Activated CD4-positive, CD25-positive, alpha-beta regulatory T cell treated with anti-CD3 and anti-CD28 coated beads, Interleukin-2, amount 50 U/mL, for 72 hours (primary cell): Measurements from ENCODE around the gene AGPAT4.
"Not testable (repeated sequence)": the region's sequence is repeated elsewhere in the genome, so short reads cannot be mapped to it uniquely, and the experiment has no call there.

Experiments used
- DNase-seq: peaks from one replicate; pipeline ENCODE4 v3.0.0; 2021

AGPAT4 gene

GRCh38 chr6:161273752-161274487, at the start of gene AGPAT4:
AGPAT4 (minus strand) TSS chr6:161274061; CDS start chr6:161232213, 41,848 bp downstream.
- DNase-seq: peak; percentile 50

DNA sequence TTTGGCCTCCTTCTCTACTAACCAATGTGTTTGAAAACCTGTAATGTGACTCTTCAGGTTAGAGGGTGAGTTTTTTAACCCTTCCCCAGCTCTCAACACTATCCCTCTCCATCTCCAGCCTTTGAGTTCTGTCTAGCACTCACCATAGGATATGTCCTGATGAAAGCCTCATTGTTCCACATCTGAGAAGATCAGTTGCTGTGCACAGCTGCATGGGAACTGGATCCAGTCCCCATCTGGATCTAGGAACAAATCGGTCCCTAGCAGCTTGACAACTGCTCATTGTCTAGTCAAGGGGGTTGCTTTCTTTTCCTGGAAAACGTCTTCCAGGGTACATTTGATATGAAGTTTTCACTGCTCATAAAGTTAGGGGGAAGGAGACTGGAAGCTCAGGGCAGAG, 45.4 kb upstream of the AGPAT4 start:
- DNase-seq: no peak

DNA sequence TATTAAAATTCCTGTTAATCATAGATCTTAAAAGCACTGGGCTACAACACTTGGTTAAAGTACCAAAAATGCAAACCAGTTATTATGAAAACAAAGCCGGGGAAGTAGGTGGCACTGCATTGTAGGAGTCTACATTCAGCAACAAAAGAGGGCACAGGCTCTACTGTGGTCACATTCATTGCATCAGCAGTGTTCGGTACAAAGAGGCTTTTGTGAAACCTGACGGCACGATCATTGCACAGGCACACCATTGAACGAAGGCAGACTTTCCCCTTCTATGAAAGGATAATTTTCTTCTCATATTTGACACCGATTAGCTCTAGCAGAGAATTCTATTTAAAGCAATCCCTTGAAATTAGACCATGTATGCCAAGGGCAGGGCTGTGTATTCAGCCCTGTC, 44.6 kb upstream of the AGPAT4 start:
- no peak for DNase-seq

DNA sequence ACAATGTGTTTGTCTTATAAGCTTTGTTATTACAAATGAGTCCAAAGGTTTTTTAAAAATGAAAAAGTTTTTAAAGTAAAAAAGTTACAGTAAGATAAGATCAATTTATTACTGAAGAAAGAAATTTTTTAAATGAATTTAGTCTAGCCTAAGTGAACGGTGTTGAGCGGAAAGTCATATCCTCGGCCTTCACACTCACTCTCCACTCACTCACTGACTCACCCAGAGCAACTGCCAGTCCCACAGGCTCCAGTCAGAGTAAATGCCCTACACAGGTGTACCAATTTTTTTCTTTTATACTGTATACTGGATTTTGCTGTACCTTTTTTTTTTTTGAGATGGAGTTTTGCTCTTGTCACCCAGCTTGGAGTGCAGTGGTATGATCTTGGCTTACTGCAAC, 42.7 kb upstream of the AGPAT4 start:
- DNase-seq: no peak

- not testable (repeated sequence) for DNase-seq
These were observed 41.5 kb upstream of the AGPAT4 start for GRCh38 chr6:161315246-161315917.

- not testable (repeated sequence) for DNase-seq
These were observed 40.8 kb upstream of the AGPAT4 start for GRCh38 chr6:161314541-161315245.

DNA sequence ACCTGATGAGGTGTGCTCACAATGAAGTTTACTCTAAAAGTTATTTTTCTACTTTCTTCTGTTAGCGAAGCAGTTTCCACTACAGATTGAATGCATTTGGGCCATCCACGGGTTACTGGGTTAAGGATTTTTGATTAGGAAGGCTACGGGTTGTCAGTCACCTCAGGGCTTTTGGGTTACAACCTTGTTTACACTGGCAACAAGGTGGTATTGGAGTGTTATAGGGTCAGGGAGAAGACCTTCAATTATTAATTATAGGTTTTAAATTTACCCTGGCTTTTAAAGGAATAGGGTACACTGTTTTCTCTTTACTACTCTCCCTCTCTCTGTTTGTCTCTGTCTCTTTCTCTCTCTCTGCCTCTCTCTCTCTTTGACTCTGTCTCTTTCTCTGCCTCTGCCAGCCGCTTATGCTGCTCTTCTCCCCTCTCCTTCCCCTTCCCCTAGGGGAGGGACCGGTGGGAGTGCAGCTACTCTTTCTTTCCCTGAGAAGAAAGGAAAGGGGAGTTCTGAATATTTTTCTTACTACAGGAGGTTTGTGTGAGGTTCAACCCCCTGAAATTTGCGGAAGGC, 40.2 kb upstream of the AGPAT4 start:
- no peak for DNase-seq

DNA sequence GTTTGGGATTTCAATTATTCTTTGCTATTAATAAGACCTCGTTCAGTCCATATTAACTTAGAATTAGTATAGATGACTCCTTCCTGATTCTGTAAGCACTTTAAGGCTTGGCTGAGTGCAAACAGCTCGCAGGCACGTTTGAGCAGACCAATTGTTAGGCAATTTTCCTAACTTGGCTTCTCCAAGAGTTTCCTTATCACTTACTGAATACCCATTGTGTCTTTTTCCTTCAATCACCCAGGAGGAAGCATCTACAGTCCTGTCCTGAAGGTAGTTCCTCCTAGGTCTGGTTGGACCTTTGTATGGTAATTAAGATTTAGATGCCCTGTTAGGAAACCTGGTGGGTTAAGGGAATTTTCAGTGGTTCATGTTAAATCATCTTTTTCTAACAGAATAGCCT, 39.6 kb upstream of the AGPAT4 start:
- DNase-seq: not testable (repeated sequence)

DNA sequence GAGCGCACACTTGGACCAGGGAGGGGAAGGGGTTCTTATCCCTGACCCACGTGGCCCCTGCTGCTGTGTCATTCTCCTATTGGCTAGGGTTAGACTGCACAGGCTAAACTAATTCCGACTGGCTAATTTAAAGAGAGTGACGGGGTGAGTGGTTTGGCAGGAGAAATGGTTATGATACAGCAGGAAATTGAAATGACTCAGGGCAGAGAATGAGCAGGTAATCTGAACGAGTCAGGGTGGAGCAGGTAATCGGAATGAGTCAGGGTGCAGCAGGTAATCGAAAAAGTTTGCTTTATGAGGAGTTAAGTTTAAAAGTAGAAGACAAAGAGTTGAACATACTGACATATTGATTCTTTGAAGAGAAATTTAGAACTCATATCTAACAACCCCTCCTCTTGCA, 35.9 kb upstream of the AGPAT4 start:
- not testable (repeated sequence) for DNase-seq

GRCh38 chr6:161308075-161308655, 34.3 kb upstream of the AGPAT4 start:
- DNase-seq: no peak

DNA sequence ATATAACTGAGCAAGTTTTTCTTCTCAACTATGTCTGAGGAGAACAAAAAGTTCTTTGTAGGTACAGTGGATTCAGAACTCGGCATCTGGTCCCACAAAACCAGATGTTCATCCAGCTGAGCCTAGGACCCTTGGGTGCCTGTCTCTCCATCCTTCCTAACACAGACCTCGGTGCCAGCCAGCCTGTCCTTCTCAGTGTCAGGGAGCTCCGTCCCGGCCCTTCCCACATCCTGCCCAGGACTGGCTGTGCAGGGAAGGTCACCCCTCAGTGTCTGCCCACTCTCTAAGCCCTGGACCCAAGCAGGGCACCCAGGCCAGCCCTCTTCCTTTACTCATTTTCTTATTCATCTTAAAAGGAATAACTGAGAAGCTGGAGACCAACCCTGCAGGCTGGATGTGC, 32.0 kb upstream of the AGPAT4 start:
- DNase-seq: no peak

DNA sequence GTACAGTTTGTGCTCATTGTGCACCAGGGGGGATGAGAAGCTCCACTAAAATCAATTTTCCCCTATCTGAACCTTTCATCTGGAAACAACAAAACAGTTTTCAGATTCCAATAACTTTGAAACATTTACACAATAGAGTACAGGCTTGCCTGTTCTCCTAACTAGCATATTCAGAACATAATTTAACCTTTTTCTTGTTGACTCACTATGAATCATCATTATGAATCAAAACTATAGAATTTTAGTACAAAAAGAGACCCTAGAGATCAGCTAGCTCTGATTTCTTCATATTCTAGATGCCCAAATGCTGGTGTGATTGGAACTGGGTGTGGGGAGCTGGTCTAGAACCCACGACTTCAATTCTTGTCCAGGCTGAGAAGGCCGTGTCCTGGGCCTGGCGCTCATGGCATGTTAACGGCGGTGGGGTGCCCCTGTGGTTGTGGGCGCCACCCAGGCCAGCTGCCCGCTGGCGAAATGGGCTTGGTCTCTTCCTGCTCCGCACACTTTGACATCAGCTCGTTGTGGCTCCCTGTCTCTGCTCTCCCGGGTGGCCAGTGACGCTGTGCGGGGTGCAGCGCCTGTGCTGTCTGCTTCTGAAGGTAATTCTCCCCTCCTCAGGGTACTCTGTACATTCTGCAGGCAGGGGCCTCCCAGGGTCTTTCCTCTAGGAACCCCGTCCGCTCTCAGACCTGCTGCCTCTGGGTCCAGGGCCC, 29.9 kb upstream of the AGPAT4 start:
- DNase-seq: no peak

DNA sequence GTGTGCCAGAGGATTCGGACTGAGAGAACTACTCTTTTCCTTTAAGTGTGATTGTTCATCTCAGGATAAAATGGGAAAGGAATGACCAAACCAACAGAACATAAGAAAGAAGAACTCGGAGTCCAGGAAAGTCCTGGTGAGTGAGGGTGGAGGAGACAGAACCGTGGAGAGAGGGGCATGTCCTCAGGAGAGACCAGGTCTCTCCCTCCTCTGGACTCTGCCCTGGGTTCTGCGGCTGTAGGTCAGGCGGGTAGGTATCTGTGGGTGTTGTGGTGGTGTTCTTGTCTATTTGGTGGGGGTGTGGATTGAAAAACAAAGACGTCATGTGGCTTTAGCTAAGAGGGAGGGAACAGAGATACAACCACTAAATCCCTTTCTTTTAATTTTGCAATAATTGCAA, 29.1 kb upstream of the AGPAT4 start:
- DNase-seq: no peak

GRCh38 chr6:161301338-161301737, 27.5 kb upstream of the AGPAT4 start:
- DNase-seq: no peak

- no peak for DNase-seq
These were observed 27.0 kb upstream of the AGPAT4 start for GRCh38 chr6:161300823-161301222.

DNA sequence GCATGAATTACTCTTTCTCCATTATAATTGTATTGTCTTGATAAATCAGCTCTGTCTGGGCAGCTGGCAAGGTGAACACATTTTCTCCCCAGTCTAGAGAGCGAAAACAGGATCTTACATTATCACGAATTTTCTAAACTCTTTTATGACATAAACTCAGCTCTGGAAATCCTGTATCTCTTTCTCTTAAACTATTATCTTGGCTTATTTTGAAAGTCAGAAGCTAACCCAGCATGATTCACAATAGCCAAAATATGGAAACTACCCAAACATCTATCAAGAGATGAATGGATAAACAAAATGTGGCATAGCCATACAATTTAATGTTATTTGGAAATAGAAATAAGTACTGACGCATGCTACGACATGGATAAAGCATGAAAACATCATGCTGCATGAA, 25.9 kb upstream of the AGPAT4 start:
- no peak for DNase-seq

DNA sequence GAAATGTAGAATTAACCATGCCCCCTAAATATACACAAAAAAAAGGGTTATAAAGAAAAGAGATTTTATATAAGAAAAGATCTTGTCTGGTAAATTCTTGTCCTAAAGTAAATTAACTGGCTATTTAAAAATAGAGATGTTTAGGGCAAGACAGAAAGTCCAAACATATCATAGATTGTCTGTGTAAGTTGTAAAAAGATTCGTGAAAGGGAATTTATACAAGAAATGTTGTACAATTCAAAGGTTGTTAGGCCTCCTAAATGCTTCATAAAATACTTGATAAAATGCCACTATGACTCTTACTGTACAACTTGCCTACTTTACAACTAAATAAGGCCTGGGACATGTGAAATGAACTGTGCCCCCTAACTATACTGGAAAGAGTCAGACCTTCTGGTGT, 21.9 kb upstream of the AGPAT4 start:
- no peak for DNase-seq

GRCh38 chr6:161292650-161293281, 18.9 kb upstream of the AGPAT4 start:
- DNase-seq: no peak

- no peak for DNase-seq
These were observed 18.3 kb upstream of the AGPAT4 start for GRCh38 chr6:161292145-161292544.

DNA sequence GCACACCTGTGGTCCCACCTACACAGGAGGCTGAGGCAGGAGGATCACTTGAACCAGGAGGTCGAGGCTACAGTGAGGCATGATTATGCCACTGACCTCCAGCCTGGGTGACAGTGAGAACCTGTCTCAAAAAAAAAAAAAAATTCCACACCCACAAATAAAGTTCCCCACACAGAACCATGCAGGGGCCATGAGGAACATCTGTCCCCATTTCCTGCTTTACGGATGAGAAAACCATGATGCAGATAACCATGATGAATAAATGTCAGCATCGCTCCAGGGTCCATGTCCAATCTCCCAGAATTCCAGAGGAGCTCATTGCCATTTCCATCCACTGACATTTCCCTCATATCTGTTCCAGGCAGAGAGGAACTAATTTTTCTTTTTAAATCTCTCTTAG, 16.9 kb upstream of the AGPAT4 start:
- DNase-seq: no peak

DNA sequence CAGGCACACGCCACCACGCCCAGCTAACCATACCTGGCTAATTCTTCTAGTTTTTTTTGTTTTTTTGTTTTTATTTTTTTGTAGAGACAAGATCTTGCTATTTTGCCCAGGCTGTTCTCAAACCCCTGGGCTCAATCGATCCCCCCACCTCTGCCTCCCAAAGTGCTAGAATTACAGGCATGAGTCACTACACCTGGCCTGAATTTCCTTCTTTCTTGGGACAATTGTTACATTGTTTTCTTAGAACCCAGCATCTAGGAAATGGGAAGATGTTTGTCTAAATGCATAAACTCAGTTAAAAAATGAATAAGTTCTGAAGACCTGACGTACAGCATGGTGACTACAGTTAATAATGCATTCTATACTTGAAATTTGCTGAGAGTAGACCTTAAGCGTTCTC, 10.8 kb upstream of the AGPAT4 start:
- no peak for DNase-seq

DNA sequence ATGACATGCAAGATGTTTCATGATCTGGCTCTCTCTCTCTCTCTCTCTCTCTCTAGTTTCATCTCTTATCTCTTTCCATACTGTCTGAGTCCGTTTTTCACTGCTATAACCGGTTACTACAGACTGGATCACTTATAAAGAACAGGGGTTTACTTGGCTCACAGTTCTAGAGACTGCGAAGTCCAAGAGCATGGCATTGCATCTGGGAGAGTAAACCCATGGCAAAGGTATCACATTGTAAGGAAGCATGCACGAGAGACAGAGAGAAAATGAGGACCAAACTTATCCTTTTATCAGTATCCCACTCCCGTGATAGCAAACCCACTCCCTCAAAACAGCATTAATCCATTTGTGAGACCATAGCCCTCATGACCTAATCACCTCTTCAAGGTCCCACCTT, 7.2 kb upstream of the AGPAT4 start:
- no peak for DNase-seq
